SK-N-SH (cell line): Measurements from ENCODE around the gene CLCN2.

ENCODE experiments used
- NRF1 ChIP-seq: IDR thresholded peaks from 2 replicates; pipeline ENCODE4 v1.6.1; 2012; ENCODE audit warnings: low read depth, mild to moderate bottlenecking, low read length
- RAD21 ChIP-seq: IDR thresholded peaks from 2 replicates; pipeline ENCODE4 v1.6.1; 2012; ENCODE audit warnings: mild to moderate bottlenecking, low read length
- REST ChIP-seq: IDR thresholded peaks from 2 replicates; pipeline ENCODE4 v1.6.1; 2012; ENCODE audit warnings: mild to moderate bottlenecking, low read depth, low read length, moderate library complexity

- no peak for TF ChIP-seq RAD21
- no peak for TF ChIP-seq REST
- TF ChIP-seq NRF1: no peak
Observed at GRCh38 chr3:184360929-184361531, 375 bp downstream of the CLCN2 start.
